ENCODE results near the gene HDGFL3.

- TF ChIP-seq CTCF (IDR thresholded peaks at IDR 0.05) (no peak), POLR2A (IDR thresholded peaks at IDR 0.05) (no peak)
These were observed 29.2 kb downstream of the HDGFL3 start for GRCh38 chr15:83178390-83178789.

Measured in esophagus squamous epithelium (tissue), 4 donors.